H1 (cell line): Measurements from ENCODE around the gene TRPV2. TPM values are rescaled to one million over a fixed set of nuclear protein-coding genes. Genes with fewer than 3 reads are reported as not detected.

Experiments
- CEBPB ChIP-seq: IDR thresholded peaks from 2 replicates; pipeline ENCODE4 v1.6.1; 2012; ENCODE audit warnings: low read depth, low read length
- HDAC6 ChIP-seq: IDR thresholded peaks from one replicate; pipeline ENCODE4 v1.7.1; 2012; ENCODE audit warnings: low read depth, mild to moderate bottlenecking, inconsistent platforms, low read length, moderate library complexity
- SRF ChIP-seq: IDR thresholded peaks from 2 replicates; pipeline ENCODE4 v1.6.1; 2011; ENCODE audit warnings: mild to moderate bottlenecking, low read depth, low read length, moderate library complexity
- polyA plus RNA-seq, 7 experiments: library from polyadenylated mRNA; depleted of rRNA in 3 of 7; stranded (reverse) in 5 of 7; unstranded in 2 of 7; fragments of >200 nt in 5 of 7; fragments of 200-250 nt in 2 of 7; gene quantifications; 1 replicate in 5 of 7; 2 replicates in 1 of 7; 4 replicates in 1 of 7; pipeline versions ENCODE4 v1.2.1 to v1.2.3, GENCODE V29; 2011 to 2013; ENCODE audit warnings: missing spikeins in 2 of 7, mixed read lengths in 2 of 7
- total RNA-seq: library from RNA; stranded (reverse); fragmentation: NEBNext Ultra II Directional; extraction: Animal tissue kit (Norgen Biotek cat#: 25700); gene quantifications from 2 replicates; pipeline ENCODE4 v1.2.1, GENCODE V29; 2021
- TF ChIP-seq, protein P1 (sequence below): IDR thresholded peaks from 2 replicates; pipeline ENCODE4 v1.6.1; 2011; ENCODE audit warnings: low read depth, mild to moderate bottlenecking, low read length; ENCODE audit not compliant: insufficient read depth
- TF ChIP-seq, protein P2 (sequence below): IDR thresholded peaks from 2 replicates; pipeline ENCODE4 v1.6.1; 2011; ENCODE audit warnings: low read length, improper control_type of control experiment
- TF ChIP-seq, protein P3 (sequence below): IDR thresholded peaks from 2 replicates; pipeline ENCODE4 v1.6.1; 2012; ENCODE audit warnings: inconsistent platforms

TRPV2 gene
- total and polyA plus RNA-seq, 2 of the 8 experiments (the other 6 are each of a cell fraction or from before 2014, with no cell fraction given) = 1.7 to 2.1 TPM

DNA sequence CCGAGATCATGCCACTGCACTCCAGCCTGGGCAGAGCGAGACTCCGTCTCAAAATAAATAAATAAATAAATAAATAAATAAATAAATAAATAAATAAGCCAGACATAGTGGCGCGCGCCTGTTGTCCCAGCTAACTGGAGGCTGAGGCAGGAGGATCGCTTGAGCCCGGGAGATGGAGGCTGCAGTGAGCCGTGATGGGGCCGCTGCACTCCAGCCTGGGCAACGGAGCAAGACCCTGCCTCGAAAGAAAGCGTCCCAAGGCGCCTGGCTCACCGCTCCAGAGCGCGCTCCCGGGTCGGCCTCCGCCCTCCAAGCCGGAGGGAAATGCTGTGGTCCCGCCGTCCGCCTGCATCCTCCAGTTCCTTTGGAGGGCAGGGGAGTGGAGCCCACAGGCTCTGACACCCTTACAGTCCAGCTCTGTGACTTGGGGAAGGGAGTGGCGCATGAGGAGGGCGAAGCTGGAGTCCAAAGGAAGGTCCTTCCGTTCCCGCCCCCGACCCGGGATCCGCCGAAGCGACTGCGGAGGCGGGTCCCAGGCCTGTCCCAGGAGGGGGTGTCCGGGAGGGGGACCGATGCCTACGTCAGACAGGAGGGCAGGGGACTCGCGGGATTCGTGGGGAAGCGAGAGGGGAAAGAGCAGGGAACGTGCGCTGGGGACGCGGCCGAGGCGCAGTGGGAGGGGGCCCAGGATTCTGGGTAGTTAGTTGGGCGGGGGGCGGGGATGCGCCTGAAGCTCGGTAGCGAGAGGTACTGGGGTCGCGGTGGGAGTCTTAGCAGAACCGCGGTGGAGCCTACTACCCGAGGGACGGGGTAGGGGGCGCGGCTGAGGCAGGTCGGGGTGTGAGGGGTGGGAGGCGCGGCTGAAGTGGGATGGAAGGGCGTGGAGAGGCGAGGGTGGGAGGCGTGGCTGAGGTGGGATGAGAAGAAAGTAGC lies 8.4 kb upstream of the TRPV2 start (continued):
- TF ChIP-seq HDAC6 = no peak
- TF ChIP-seq SRF = no peak
- TF ChIP-seq, protein P1, sequence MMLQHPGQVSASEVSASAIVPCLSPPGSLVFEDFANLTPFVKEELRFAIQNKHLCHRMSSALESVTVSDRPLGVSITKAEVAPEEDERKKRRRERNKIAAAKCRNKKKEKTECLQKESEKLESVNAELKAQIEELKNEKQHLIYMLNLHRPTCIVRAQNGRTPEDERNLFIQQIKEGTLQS = no peak
- TF ChIP-seq, protein P2, sequence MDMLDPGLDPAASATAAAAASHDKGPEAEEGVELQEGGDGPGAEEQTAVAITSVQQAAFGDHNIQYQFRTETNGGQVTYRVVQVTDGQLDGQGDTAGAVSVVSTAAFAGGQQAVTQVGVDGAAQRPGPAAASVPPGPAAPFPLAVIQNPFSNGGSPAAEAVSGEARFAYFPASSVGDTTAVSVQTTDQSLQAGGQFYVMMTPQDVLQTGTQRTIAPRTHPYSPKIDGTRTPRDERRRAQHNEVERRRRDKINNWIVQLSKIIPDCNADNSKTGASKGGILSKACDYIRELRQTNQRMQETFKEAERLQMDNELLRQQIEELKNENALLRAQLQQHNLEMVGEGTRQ = no peak
- TF ChIP-seq, protein P3, sequence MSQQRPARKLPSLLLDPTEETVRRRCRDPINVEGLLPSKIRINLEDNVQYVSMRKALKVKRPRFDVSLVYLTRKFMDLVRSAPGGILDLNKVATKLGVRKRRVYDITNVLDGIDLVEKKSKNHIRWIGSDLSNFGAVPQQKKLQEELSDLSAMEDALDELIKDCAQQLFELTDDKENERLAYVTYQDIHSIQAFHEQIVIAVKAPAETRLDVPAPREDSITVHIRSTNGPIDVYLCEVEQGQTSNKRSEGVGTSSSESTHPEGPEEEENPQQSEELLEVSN = peak; percentile 59
- no peak for TF ChIP-seq CEBPB
